Lower leg skin (tissue), 3 donors: ENCODE data around the gene CLSTN2.

ENCODE experiments used
- CTCF ChIP-seq, 3 donors: fragments of 450-650 bp; IDR thresholded peaks; one replicate each; pipeline ENCODE4 v1.5.1; 2016; ENCODE audit warnings: antibody characterized with exemption in 3 of 3, mild to moderate bottlenecking in 3 of 3, moderate library complexity in 2 of 3
- POLR2A ChIP-seq, 2 donors: fragments of 450-650 bp; IDR thresholded peaks; one replicate each; pipeline ENCODE4 v1.6.1; 2016 to 2017; ENCODE audit warnings: antibody characterized with exemption in 2 of 2, mild to moderate bottlenecking in 1 of 2, moderate library complexity in 1 of 2

DNA sequence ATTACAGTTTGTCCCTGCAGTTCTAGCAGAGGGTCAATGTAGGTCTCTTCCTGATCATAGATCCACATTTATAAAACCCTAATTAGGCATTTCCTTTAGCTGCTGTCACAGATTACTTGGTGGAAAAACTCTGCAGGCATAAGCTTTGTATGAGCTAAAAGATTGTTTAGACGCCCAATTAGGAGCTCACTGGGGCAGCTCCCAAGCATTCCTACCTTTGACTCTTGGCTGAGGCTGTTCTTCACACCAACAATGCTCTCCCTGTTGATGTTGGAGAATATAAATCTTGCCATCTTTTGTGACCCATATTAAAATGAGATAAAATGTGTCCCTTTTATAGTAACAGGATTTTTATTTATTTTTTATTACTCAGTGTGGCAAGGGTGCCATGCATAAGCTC lies 594.6 kb downstream of the CLSTN2 start:
- no peak for TF ChIP-seq CTCF (IDR thresholded peaks at IDR 0.05)
- TF ChIP-seq POLR2A (IDR thresholded peaks at IDR 0.05), result no peak
